H1 (cell line): Measurements from ENCODE around the gene USP35. TPM values are rescaled to one million over a fixed set of nuclear protein-coding genes. Genes with fewer than 3 reads are reported as not detected.

Experiments used
- ASH2L ChIP-seq: fragments of 200-600, 300-600 bp; sonication (generic); IDR thresholded peaks from one replicate; pipeline ENCODE4 v1.7.1; 2017; ENCODE audit warnings: low read length
- CBX8 ChIP-seq: fragments of 300-800, 300-1000 bp; sonication (generic); IDR thresholded peaks from 2 replicates; pipeline ENCODE4 v1.7.1; 2016; ENCODE audit warnings: low read depth, low read length, borderline replicate concordance
- CHD2 ChIP-seq: IDR thresholded peaks from 2 replicates; pipeline ENCODE4 v1.6.1; 2012; ENCODE audit warnings: low read length, improper control_type of control experiment
- KDM5A ChIP-seq: fragments of 200-600 bp; IDR thresholded peaks from 2 replicates; pipeline ENCODE4 v1.7.1; 2012; ENCODE audit warnings: mild to moderate bottlenecking, low read length, inconsistent platforms, mixed read lengths
- NANOG ChIP-seq: IDR thresholded peaks from 2 replicates; pipeline ENCODE4 v1.6.1; 2011; ENCODE audit warnings: low read length, low read depth, mild to moderate bottlenecking, inconsistent platforms; ENCODE audit not compliant: insufficient read depth, poor library complexity, severe bottlenecking
- RXRA ChIP-seq: IDR thresholded peaks from 2 replicates; pipeline ENCODE4 v1.6.1; 2011; ENCODE audit warnings: low read depth, mild to moderate bottlenecking, low read length, moderate library complexity; ENCODE audit not compliant: insufficient read depth
- SIRT6 ChIP-seq: IDR thresholded peaks from one replicate; pipeline ENCODE4 v1.7.1; 2012; ENCODE audit warnings: low read length, inconsistent platforms
- YY1 ChIP-seq: IDR thresholded peaks from 2 replicates; pipeline ENCODE4 v1.6.1; 2011; ENCODE audit warnings: low read depth, mild to moderate bottlenecking, low read length
- polyA plus RNA-seq, 7 experiments: library from polyadenylated mRNA; depleted of rRNA in 3 of 7; stranded (reverse) in 5 of 7; unstranded in 2 of 7; fragments of >200 nt in 5 of 7; fragments of 200-250 nt in 2 of 7; gene quantifications; 1 replicate in 5 of 7; 2 replicates in 1 of 7; 4 replicates in 1 of 7; pipeline versions ENCODE4 v1.2.1 to v1.2.3, GENCODE V29; 2011 to 2013; ENCODE audit warnings: missing spikeins in 2 of 7, mixed read lengths in 2 of 7
- total RNA-seq: library from RNA; stranded (reverse); fragmentation: NEBNext Ultra II Directional; extraction: Animal tissue kit (Norgen Biotek cat#: 25700); gene quantifications from 2 replicates; pipeline ENCODE4 v1.2.1, GENCODE V29; 2021

USP35 gene
- total and polyA plus RNA-seq, 2 of the 8 experiments (the other 6 are each of a cell fraction or from before 2014, with no cell fraction given) = 4.6 to 6.8 TPM

DNA sequence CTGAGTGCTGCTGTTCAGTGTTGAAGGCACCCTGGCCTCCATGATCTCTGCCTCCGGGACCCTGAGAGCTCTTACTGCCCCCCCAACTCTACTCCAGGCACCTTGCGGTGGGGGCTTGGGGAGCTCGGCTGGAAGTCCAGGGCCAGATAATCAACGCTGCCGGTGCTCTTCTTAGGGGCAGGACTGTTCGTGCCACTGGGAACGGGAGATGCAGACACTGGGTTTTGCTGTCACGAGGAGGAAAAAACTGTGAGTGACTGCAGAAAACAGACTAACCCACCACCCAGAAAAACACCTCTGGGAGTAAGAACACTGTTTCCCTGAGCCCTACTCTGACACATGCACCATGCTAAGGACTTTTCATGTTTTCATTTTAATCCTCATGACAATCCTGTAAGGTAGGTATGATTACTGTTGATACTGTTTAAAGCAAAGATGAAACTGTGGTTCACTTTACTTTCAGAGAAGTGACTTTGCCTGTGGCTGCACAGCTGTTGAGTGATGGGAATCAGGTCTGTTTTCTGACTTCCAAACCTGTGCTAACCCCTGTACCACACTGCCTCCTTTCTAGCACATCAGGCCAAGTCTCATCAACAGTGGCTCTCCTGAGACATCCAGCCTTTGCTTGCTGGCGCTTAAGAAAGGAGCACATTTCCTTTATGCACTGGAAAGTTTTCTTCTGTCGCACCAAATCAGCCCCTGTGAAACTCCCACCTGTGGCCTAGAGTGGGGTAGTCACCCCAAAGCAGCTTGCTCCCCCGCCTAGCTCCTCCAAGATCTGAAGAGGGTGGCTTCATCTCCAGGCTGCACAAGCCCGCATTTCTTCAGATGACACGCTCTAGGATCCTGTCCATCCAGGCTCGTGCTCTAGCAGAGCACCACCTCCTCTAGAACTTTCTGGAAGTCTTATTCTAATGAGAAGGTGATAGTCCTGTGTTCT, 31.8 kb downstream of the USP35 start (continued):
- TF ChIP-seq ASH2L = no peak
- TF ChIP-seq SIRT6 = no peak
- no peak for TF ChIP-seq CBX8
- TF ChIP-seq KDM5A = no peak
- no peak for TF ChIP-seq NANOG
- no peak for TF ChIP-seq YY1
- no peak for TF ChIP-seq CHD2
- TF ChIP-seq RXRA = no peak
